Activated T-cell treated with anti-CD3 and anti-CD28 coated beads, Interleukin-2, amount 50 U/mL, for 72 hours (primary cell): Measurements from ENCODE around the gene OBP2B. TPM values are rescaled to one million over a fixed set of nuclear protein-coding genes. Genes with fewer than 3 reads are reported as not detected.
"Not testable (repeated sequence)": the region's sequence is repeated elsewhere in the genome, so short reads cannot be mapped to it uniquely, and the experiment has no call there.

Experiments
- ATAC-seq, 2 donors: fragments of 150-1000 bp; cut with Tn5 transposase; replicated peaks in 1 of 2; 2 replicates each; pipeline ENCODE4 v1.10.0; 2021; ENCODE audit warnings: moderate library complexity in 2 of 2, mild to moderate bottlenecking in 1 of 2
- DNase-seq, 2 donors: peaks; one replicate each; pipeline ENCODE4 v3.0.0; 2021 to 2022; ENCODE audit warnings: mixed read lengths in 1 of 2
- H3K27ac Mint-ChIP-seq: one replicate; pipeline ENCODE4 v1.8.0; 2022; ENCODE audit warnings: mild to moderate bottlenecking, moderate library complexity, mixed read lengths
- H3K27me3 Mint-ChIP-seq: one replicate; pipeline ENCODE4 v1.8.0; 2022; ENCODE audit warnings: low read depth, mixed read lengths
- H3K36me3 Mint-ChIP-seq, 2 donors: one replicate each; pipeline ENCODE4 v1.8.0; 2022; ENCODE audit warnings: mixed read lengths in 2 of 2, mild to moderate bottlenecking in 1 of 2; ENCODE audit not compliant: insufficient read depth in 2 of 2
- H3K4me1 Mint-ChIP-seq: one replicate; pipeline ENCODE4 v1.8.0; 2022; ENCODE audit warnings: low read depth, mixed read lengths
- H3K4me3 Mint-ChIP-seq, 2 donors: one replicate each; pipeline ENCODE4 v1.8.0; 2022; ENCODE audit warnings: mild to moderate bottlenecking in 2 of 2, mixed read lengths in 2 of 2, moderate library complexity in 2 of 2
- H3K9me3 Mint-ChIP-seq, 2 donors: one replicate each; pipeline ENCODE4 v1.8.0; 2022; ENCODE audit warnings: mixed read lengths in 2 of 2
- total RNA-seq, 2 donors: library from RNA; stranded (reverse); gene quantifications; one replicate each; pipeline ENCODE4 v1.2.3, GENCODE V29; 2022

Gene OBP2B
- total RNA-seq, 2 donors from 2014 or later, result not detected

GRCh38 chr9:133234577-133235322 lies 25.7 kb upstream of the OBP2B start:
- Mint-ChIP-seq H3K27me3 (peaks cover 8% of the 10 kb centered on the region), H3K4me3 (no peak overlapping the region), H3K9me3 (no peaks in the 10 kb centered on the region), H3K27ac (no peak overlapping the region), H3K36me3 (no peaks in the 10 kb centered on the region), H3K4me1 (peaks cover 15% of the 10 kb centered on the region)
- ATAC-seq (no peak), DNase-seq (no peak)

DNA sequence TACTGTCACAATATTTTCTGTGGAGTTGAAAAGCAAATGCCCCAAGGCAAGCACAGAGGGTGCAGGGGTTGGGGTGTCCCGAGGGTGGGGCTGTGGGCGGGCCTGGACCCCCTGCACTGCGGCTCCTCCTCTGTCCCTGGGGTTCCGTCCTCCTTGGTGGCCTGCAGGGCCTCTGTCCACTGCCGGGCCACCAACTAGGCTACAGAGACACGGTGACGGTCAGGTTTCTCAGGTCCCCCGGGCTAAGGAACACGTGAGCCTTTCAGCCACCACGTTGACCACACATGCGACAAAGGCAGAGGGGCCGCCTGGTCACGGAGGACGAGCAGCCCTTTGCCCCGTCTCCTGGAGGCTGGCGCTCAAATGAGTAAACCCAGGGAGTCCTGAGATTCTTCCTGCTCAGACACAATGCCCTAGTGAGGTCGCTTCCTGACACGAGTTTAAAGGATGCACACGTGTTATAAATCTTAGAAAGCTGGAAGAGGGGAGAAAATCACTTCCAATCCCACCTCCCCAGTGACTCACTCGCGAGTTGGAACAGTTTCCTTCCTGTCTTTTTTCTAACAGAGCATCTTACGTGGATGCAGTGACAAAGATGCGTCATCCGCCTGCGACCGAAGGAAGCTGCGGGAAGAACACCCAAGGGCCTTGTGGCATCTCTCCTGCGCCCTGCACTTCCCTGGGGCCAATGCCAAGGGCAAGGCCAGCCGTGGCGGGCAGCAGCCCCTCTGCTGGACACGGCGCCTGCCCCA lies 24.8 kb upstream of the OBP2B start:
- DNase-seq (no peak), ATAC-seq (no peak)
- peaks cover 8% of the 10 kb centered on the region for H3K27me3 Mint-ChIP-seq
- no peak overlapping the region for H3K27ac Mint-ChIP-seq
- H3K4me3 Mint-ChIP-seq, result no peak overlapping the region
- H3K9me3 Mint-ChIP-seq, result no peaks in the 10 kb centered on the region
- H3K4me1 Mint-ChIP-seq, result peaks cover 9% of the 10 kb centered on the region
- H3K36me3 Mint-ChIP-seq, result no peaks in the 10 kb centered on the region

GRCh38 chr9:133231934-133232568 lies 23.0 kb upstream of the OBP2B start:
- not testable (repeated sequence) for ATAC-seq, H3K9me3 Mint-ChIP-seq, H3K4me3 Mint-ChIP-seq, DNase-seq, H3K36me3 Mint-ChIP-seq, H3K4me1 Mint-ChIP-seq, H3K27ac Mint-ChIP-seq, H3K27me3 Mint-ChIP-seq

- not testable (repeated sequence) for H3K27ac Mint-ChIP-seq, ATAC-seq, H3K4me1 Mint-ChIP-seq, DNase-seq, H3K9me3 Mint-ChIP-seq, H3K36me3 Mint-ChIP-seq, H3K27me3 Mint-ChIP-seq, H3K4me3 Mint-ChIP-seq
Observed at GRCh38 chr9:133230514-133230913, 21.5 kb upstream of the OBP2B start.

DNA sequence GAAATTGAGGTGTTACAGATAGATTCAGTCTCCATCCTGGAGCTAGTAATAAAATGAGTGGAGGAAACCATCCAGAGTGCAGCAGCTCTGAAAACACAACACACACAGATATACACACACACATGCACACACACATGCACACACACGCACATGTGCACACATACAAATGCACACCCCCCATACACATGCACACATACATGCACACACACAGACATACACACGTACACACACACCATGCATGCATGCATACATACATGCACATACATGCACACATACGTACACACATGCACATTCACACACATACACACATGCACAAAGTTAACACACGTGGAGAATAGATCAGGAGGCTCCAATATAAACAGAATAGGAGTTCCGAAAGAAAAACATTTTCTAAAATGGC lies 21.0 kb upstream of the OBP2B start:
- H3K36me3 Mint-ChIP-seq, result no peaks in the 10 kb centered on the region
- no peaks in the 10 kb centered on the region for H3K4me1 Mint-ChIP-seq
- H3K27me3 Mint-ChIP-seq, result no peaks in the 10 kb centered on the region
- no peak overlapping the region for H3K27ac Mint-ChIP-seq
- ATAC-seq (no peak), DNase-seq (no peak)
- H3K9me3 Mint-ChIP-seq, result no peaks in the 10 kb centered on the region
- no peak overlapping the region for H3K4me3 Mint-ChIP-seq

- H3K36me3 Mint-ChIP-seq, H3K27ac Mint-ChIP-seq, ATAC-seq, H3K4me1 Mint-ChIP-seq, H3K4me3 Mint-ChIP-seq, H3K9me3 Mint-ChIP-seq, DNase-seq, H3K27me3 Mint-ChIP-seq: not testable (repeated sequence)
Observed at GRCh38 chr9:133228474-133229193, 19.6 kb upstream of the OBP2B start.

- not testable (repeated sequence) for H3K9me3 Mint-ChIP-seq, H3K27ac Mint-ChIP-seq, H3K36me3 Mint-ChIP-seq, H3K4me1 Mint-ChIP-seq, H3K4me3 Mint-ChIP-seq, H3K27me3 Mint-ChIP-seq, DNase-seq, ATAC-seq
Observed at GRCh38 chr9:133227996-133228395, 18.9 kb upstream of the OBP2B start.

- Mint-ChIP-seq H3K4me3 (no peak overlapping the region), H3K27me3 (no peaks in the 10 kb centered on the region), H3K36me3 (no peaks in the 10 kb centered on the region), H3K4me1 (no peaks in the 10 kb centered on the region), H3K9me3 (no peaks in the 10 kb centered on the region), H3K27ac (no peak overlapping the region)
- no peak for DNase-seq
- ATAC-seq, result no peak
Observed at GRCh38 chr9:133227242-133227860, 18.3 kb upstream of the OBP2B start.

- H3K4me3 Mint-ChIP-seq, result no peak overlapping the region
- H3K9me3 Mint-ChIP-seq, result no peaks in the 10 kb centered on the region
- no peak overlapping the region for H3K27ac Mint-ChIP-seq
- H3K27me3 Mint-ChIP-seq, result no peaks in the 10 kb centered on the region
- H3K36me3 Mint-ChIP-seq, result no peaks in the 10 kb centered on the region
- DNase-seq, result no peak
- no peak for ATAC-seq
- H3K4me1 Mint-ChIP-seq, result no peaks in the 10 kb centered on the region
Observed at GRCh38 chr9:133226219-133227171, 17.4 kb upstream of the OBP2B start.

DNA sequence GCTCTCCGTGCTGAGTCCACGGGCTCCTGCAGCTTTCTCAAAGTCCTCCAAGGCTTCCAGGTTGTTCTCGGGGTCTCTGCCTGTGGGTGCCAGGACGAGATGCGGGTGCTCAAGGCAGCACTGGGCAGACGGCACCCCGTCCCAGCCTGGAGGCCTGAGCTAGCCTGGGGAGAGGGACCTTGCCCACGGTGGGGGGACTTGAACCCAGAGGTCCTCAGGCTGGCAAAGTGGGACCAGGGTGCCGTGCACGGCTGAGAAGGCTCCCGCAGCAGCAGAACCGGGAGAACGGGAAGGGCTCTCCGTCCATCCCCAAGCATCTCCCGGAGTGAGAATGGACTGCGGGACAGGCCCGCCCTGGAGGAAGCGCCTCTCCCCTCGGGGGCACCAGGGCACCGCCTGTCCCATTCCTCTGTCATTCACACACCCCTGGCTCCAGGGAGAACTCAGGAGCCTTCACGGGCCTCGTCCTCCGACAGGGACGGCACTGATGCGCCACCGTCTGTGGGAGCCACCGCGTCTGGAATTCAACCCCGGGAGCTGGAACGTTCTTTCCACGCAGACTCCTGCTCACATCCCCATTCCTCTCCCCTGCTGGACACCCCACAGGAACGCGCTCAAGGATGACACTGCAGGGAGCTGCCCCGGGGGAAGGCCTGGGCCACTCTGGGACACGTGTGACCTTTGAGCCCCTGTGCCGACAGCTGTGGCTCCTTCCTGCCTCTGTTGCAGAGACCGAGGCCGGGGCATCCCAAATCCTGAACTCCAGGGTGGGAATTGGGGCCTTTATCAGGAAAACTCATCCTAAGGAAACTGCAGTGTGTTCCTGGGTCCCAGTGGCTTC lies 16.3 kb upstream of the OBP2B start:
- no peaks in the 10 kb centered on the region for H3K4me1 Mint-ChIP-seq
- no peaks in the 10 kb centered on the region for H3K9me3 Mint-ChIP-seq
- peaks cover 5% of the 10 kb centered on the region for H3K27me3 Mint-ChIP-seq
- no peak overlapping the region for H3K27ac Mint-ChIP-seq
- no peaks in the 10 kb centered on the region for H3K36me3 Mint-ChIP-seq
- no peak for DNase-seq
- no peak for ATAC-seq
- H3K4me3 Mint-ChIP-seq, result no peak overlapping the region

DNA sequence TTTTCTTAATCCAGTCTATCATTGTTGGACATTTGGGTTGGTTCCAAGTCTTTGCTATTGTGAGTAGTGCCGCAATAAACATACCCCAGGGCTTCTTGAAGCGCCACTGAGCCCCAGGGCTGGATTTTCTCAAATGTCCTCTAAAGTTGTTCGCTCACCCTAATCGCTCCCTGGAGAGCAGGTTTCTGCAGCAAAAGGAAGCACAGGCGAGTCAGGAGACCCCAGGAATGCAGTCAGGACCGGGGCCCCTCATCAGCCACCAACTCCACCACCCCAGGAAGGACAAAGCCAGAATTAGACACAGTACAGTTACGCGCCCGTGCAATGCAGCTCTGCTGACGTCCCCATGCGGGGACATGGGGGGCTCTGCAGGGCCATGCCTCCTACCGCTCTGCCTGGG lies 15.7 kb upstream of the OBP2B start:
- H3K4me3 Mint-ChIP-seq, result no peak overlapping the region
- no peak for DNase-seq
- peaks cover 11% of the 10 kb centered on the region for H3K27me3 Mint-ChIP-seq
- no peaks in the 10 kb centered on the region for H3K9me3 Mint-ChIP-seq
- no peak overlapping the region for H3K27ac Mint-ChIP-seq
- no peaks in the 10 kb centered on the region for H3K4me1 Mint-ChIP-seq
- ATAC-seq, result no peak
- no peaks in the 10 kb centered on the region for H3K36me3 Mint-ChIP-seq
